Neuronal stem cell (in vitro differentiated cells): ENCODE data around the gene ARHGAP31.

Source experiments
- DNase-seq: peaks from one replicate; pipeline ENCODE4 v3.0.0-alpha.2; 2013; ENCODE audit warnings: low spot score
- H2AFZ ChIP-seq: one replicate; pipeline ENCODE4 v1.6.1; 2013; ENCODE audit warnings: mild to moderate bottlenecking, low read length, inconsistent platforms
- H2AK5ac ChIP-seq: 2 replicates; pipeline ENCODE4 v1.6.1; 2013; ENCODE audit warnings: low read depth, mild to moderate bottlenecking, inconsistent platforms, low read length, moderate library complexity, mixed read lengths
- H2BK120ac ChIP-seq: 2 replicates; pipeline ENCODE4 v1.6.1; 2013; ENCODE audit warnings: low read depth, mild to moderate bottlenecking, inconsistent platforms, low read length, moderate library complexity, mixed read lengths
- H2BK12ac ChIP-seq: one replicate; pipeline ENCODE4 v1.6.1; 2013; ENCODE audit warnings: low read length, inconsistent platforms
- H2BK15ac ChIP-seq: 2 replicates; pipeline ENCODE4 v1.6.1; 2013; ENCODE audit warnings: mild to moderate bottlenecking, low read length, inconsistent platforms, mixed read lengths
- H2BK5ac ChIP-seq: one replicate; pipeline ENCODE4 v1.6.1; 2013; ENCODE audit warnings: inconsistent platforms, mild to moderate bottlenecking, low read length, moderate library complexity
- H3K14ac ChIP-seq: one replicate; pipeline ENCODE4 v1.6.1; 2013; ENCODE audit warnings: low read length, inconsistent platforms
- H3K18ac ChIP-seq: 2 replicates; pipeline ENCODE4 v1.6.1; 2013; ENCODE audit warnings: low read length, inconsistent platforms
- H3K23ac ChIP-seq: 2 replicates; pipeline ENCODE4 v1.6.1; 2013; ENCODE audit warnings: low read depth, mild to moderate bottlenecking, mixed read lengths, low read length, inconsistent platforms; ENCODE audit not compliant: poor library complexity
- H3K27ac ChIP-seq: replicated peaks from 3 replicates; pipeline ENCODE4 v1.5.1; 2013; ENCODE audit warnings: low read length, inconsistent platforms
- H3K27me3 ChIP-seq, 3 experiments: 2 replicates each; pipeline ENCODE4 v1.6.1; 2013; ENCODE audit warnings: low read length in 3 of 3, mild to moderate bottlenecking in 2 of 3, inconsistent platforms in 1 of 3, low read depth in 1 of 3, mixed read lengths in 1 of 3, moderate library complexity in 1 of 3; ENCODE audit not compliant: control insufficient read depth in 3 of 3, insufficient read depth in 3 of 3
- H3K36me3 ChIP-seq, 2 donors: replicated peaks in 1 of 2; 2 replicates each; pipeline ENCODE4 v1.6.1; 2013; ENCODE audit warnings: low read length in 2 of 2; ENCODE audit not compliant: control insufficient read depth in 2 of 2, insufficient read depth in 2 of 2
- H3K4ac ChIP-seq: 2 replicates; pipeline ENCODE4 v1.6.1; 2013; ENCODE audit warnings: inconsistent platforms, mild to moderate bottlenecking, low read length, moderate library complexity
- H3K4me1 ChIP-seq, 2 donors: 1 replicate in 1 of 2; 2 replicates in 1 of 2; pipeline ENCODE4 v1.6.1; 2013; ENCODE audit warnings: low read length in 2 of 2, low read depth in 1 of 2; ENCODE audit not compliant: control insufficient read depth in 2 of 2, insufficient read depth in 1 of 2
- H3K4me2 ChIP-seq: one replicate; pipeline ENCODE4 v1.6.1; 2013; ENCODE audit warnings: mild to moderate bottlenecking, low read length, inconsistent platforms; ENCODE audit not compliant: insufficient read depth, poor library complexity, severe bottlenecking
- H3K4me3 ChIP-seq, 2 donors: 2 replicates each; pipeline ENCODE4 v1.5.1; 2013; ENCODE audit warnings: low read length in 2 of 2, mild to moderate bottlenecking in 2 of 2, inconsistent platforms in 1 of 2, moderate library complexity in 1 of 2
- H3K79me1 ChIP-seq: one replicate; pipeline ENCODE4 v1.6.1; 2013; ENCODE audit warnings: low read depth, mild to moderate bottlenecking, inconsistent platforms, low read length, moderate library complexity
- H3K9ac ChIP-seq: one replicate; pipeline ENCODE4 v1.6.1; 2013; ENCODE audit warnings: mild to moderate bottlenecking, low read depth, low read length, inconsistent platforms; ENCODE audit not compliant: poor library complexity
- H3K9me3 ChIP-seq, 2 donors: replicated peaks in 1 of 2; 2 replicates each; pipeline versions ENCODE3 to v1.6.1; 2013; ENCODE audit warnings: low read length in 2 of 2, mild to moderate bottlenecking in 2 of 2, inconsistent platforms in 1 of 2, low read depth in 1 of 2, mixed read lengths in 1 of 2, moderate library complexity in 1 of 2; ENCODE audit not compliant: control insufficient read depth in 2 of 2, insufficient read depth in 1 of 2
- H4K8ac ChIP-seq: one replicate; pipeline ENCODE4 v1.6.1; 2013; ENCODE audit warnings: low read depth, mild to moderate bottlenecking, inconsistent platforms, low read length, moderate library complexity
- H4K91ac ChIP-seq: one replicate; pipeline ENCODE4 v1.6.1; 2013; ENCODE audit warnings: low read length, low read depth, mild to moderate bottlenecking, inconsistent platforms; ENCODE audit not compliant: poor library complexity
- WGBS, 2 donors: extraction: QIAGEN DNeasy Blood & Tissue Kit; methylation state at CpG; one replicate each; pipeline ENCODE4 v1.1.7; 2013; ENCODE audit warnings: missing lambda C conversion rate in 2 of 2, mixed read lengths in 1 of 2; ENCODE audit not compliant: insufficient read length in 2 of 2, insufficient replicate concordance in 1 of 2; ENCODE audit errors: extremely low coverage in 2 of 2; 5-methylcytosine and 5-hydroxymethylcytosine counted together

Gene ARHGAP31

DNA sequence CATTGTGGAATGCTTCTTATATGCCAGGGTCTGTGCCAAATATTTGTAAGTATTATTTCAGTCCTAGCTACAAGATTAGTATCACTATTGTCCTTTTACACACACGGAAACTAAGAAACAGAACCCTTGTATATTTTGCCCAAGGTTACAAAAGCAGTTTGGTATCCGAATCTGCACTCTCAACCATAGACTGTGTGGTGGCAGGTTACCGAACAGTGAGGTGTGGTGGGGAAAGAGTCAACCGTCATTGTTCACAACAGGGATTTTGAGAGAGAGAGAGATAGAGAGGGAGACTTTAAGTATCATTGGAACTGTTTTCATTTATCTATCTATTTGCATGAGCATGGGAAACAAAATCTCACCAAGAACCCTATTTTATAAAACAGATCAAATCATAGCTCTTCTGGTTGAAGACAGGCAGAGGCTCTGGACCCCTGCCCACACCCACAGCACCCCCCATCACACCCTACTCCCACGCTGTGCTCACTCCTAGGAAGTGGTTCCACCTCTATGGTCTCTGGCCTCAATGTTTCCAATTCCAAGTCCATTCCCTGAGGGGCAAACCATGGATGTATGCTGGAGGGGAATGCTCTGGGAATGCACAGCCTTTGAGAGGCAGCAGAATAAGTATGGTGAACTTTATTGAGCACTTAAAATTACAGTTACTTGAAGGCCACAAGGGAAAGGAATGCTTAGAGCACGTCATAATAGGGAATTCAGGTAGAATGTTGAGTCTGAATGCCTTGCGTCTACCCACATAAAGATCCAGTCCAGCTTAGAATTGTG lies 69.0 kb downstream of the ARHGAP31 start:
- Histone ChIP-seq H2BK120ac (no peak overlapping the region), H3K18ac (no peak overlapping the region), H2BK5ac (no peak overlapping the region), H2AFZ (no peak overlapping the region), H3K79me1 (no peaks in the 10 kb centered on the region), H3K4me1 (peaks cover 8 to 13% of the 10 kb centered on the region in 2 donors), H2AK5ac (no peak overlapping the region), H2BK15ac (no peak overlapping the region), H3K14ac (no peak overlapping the region), H3K23ac (no peak overlapping the region), H3K36me3 (no peaks in the 10 kb centered on the region), H3K4me3 (no peak overlapping the region), H4K8ac (no peak overlapping the region), H3K4ac (no peak overlapping the region), H3K27me3 (no peaks in the 10 kb centered on the region), H3K27ac (no peak overlapping the region), H3K9ac (no peak overlapping the region), H4K91ac (no peak overlapping the region), H3K4me2 (no peak overlapping the region), H3K9me3 (no peaks in the 10 kb centered on the region), H2BK12ac (no peak overlapping the region)
- DNase-seq: no peak
- WGBS, 2 donors: no CpG with 5 or more reads among the region's 7 CpGs

DNA sequence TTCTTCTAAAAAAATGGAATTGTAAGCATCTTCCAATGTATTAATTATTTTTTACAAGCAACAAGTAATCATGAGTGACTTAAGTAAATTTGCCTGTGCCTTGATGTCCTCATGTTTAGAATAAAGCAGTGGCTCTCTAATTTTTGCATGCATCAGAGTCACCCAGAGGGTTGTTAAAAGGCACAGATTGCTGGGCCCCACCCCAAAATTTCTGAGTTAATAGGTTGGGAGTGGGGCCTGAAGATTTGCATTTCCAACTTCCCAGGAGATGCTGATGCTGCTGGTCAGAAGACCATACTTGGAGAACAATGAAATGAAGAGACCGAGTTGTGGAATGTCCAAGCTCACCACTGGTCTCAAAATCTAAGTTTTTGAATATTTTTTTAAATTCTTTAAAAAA lies 70.2 kb downstream of the ARHGAP31 start:
- Histone ChIP-seq H3K23ac (no peak overlapping the region), H3K18ac (no peak overlapping the region), H2AFZ (no peak overlapping the region), H4K8ac (no peak overlapping the region), H2BK5ac (no peak overlapping the region), H3K27ac (no peak overlapping the region), H3K4ac (no peak overlapping the region), H2BK12ac (no peak overlapping the region), H2BK15ac (no peak overlapping the region), H2BK120ac (no peak overlapping the region), H2AK5ac (no peak overlapping the region), H4K91ac (no peak overlapping the region), H3K9ac (no peak overlapping the region), H3K4me2 (no peak overlapping the region), H3K9me3 (no peaks in the 10 kb centered on the region), H3K27me3 (no peaks in the 10 kb centered on the region), H3K14ac (no peak overlapping the region), H3K36me3 (no peaks in the 10 kb centered on the region), H3K79me1 (no peaks in the 10 kb centered on the region), H3K4me1 (peaks cover 7 to 13% of the 10 kb centered on the region in 2 donors), H3K4me3 (no peak overlapping the region)
- DNase-seq: no peak
- no CpG with 5 or more reads among the region's 1 CpG for WGBS, 2 donors

DNA sequence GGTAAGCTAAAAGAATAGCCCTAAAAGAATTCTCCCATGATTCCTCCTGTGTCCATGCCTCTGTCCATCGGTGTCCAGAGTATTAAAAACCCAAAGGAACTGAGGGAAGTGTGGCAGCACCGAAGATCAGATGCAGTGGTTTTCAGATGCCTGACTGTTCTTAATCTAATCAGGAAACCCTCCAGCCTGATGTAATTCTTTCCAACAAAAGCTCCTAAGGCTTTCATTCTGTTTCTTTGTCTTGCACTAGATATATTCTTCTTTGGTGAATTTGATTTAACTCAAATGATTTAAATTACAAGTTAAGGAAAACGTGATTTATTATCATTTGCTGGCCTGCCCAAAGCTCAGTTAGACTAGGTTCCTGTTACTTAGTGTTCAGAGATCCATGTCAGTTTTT lies 71.2 kb downstream of the ARHGAP31 start:
- no peaks in the 10 kb centered on the region for H3K36me3 ChIP-seq
- no peak overlapping the region for H3K4me2 ChIP-seq
- no peak overlapping the region for H3K4ac ChIP-seq
- H3K4me3 ChIP-seq: no peak overlapping the region
- H3K27me3 ChIP-seq: no peaks in the 10 kb centered on the region
- no peak overlapping the region for H3K18ac ChIP-seq
- WGBS, 2 donors: no CpG with 5 or more reads among the region's 3 CpGs
- H3K27ac ChIP-seq: no peak overlapping the region
- H2AFZ ChIP-seq: peak overlapping the region; percentile 25
- peaks cover 0 to 3% of the 10 kb centered on the region in 2 donors for H3K4me1 ChIP-seq
- no peak overlapping the region for H2BK15ac ChIP-seq
- no peaks in the 10 kb centered on the region for H3K9me3 ChIP-seq
- H2BK5ac ChIP-seq: no peak overlapping the region
- no peak overlapping the region for H2BK120ac ChIP-seq
- no peak overlapping the region for H4K8ac ChIP-seq
- no peak overlapping the region for H3K14ac ChIP-seq
- no peak for DNase-seq
- no peak overlapping the region for H2BK12ac ChIP-seq
- H3K79me1 ChIP-seq: no peaks in the 10 kb centered on the region
- no peak overlapping the region for H3K23ac ChIP-seq
- no peak overlapping the region for H4K91ac ChIP-seq
- H3K9ac ChIP-seq: no peak overlapping the region
- no peak overlapping the region for H2AK5ac ChIP-seq

DNA sequence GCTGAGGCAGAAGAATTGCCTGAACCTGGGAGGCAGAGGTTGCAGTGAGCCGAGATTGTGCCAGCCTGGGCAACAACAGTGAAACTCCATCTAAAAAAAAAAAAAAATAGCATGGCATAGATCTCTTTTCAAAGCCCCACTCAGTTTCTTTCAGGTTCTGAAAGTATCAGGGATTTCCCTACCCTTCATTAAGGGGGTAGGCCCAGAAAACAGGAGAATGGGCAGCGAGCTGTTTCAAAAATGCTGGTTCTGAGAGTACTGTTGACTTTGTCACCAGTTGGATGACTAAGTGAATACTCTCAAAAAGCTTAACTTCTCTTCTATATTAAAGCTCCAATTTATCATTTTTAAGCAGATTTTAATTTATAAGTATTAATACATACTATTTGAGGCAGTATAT lies 72.8 kb downstream of the ARHGAP31 start:
- Histone ChIP-seq H3K9me3 (no peaks in the 10 kb centered on the region), H4K8ac (no peak overlapping the region), H3K4ac (no peak overlapping the region), H3K9ac (no peak overlapping the region), H3K18ac (no peak overlapping the region), H3K36me3 (no peaks in the 10 kb centered on the region), H3K4me3 (no peak overlapping the region), H3K4me2 (no peak overlapping the region), H2BK120ac (no peak overlapping the region), H2BK15ac (no peak overlapping the region), H3K79me1 (no peaks in the 10 kb centered on the region), H2AFZ (no peak overlapping the region), H2AK5ac (no peak overlapping the region), H3K4me1 (no peaks in the 10 kb centered on the region), H3K23ac (no peak overlapping the region), H3K27ac (no peak overlapping the region), H3K27me3 (no peaks in the 10 kb centered on the region), H2BK5ac (no peak overlapping the region), H3K14ac (no peak overlapping the region), H4K91ac (no peak overlapping the region), H2BK12ac (no peak overlapping the region)
- no CpG with 5 or more reads among the region's 2 CpGs for WGBS, 2 donors
- DNase-seq: no peak
